ENCODE measurements around the gene RNF224. TPM values are rescaled to one million over a fixed set of nuclear protein-coding genes. Genes with fewer than 3 reads are reported as not detected.
A peak's percentile ranks its signal among the peaks of the same experiment; 100 is the strongest.

Gene RNF224
- total and polyA plus RNA-seq, 2 of the 13 experiments (the other 11 are each of a cell fraction or from before 2014, with no cell fraction given), result 0.09 TPM; not detected in 1

GRCh38 chr9:137240318-137240840, 13.1 kb downstream of the RNF224 start (continued):
- TF ChIP-seq, protein P1, sequence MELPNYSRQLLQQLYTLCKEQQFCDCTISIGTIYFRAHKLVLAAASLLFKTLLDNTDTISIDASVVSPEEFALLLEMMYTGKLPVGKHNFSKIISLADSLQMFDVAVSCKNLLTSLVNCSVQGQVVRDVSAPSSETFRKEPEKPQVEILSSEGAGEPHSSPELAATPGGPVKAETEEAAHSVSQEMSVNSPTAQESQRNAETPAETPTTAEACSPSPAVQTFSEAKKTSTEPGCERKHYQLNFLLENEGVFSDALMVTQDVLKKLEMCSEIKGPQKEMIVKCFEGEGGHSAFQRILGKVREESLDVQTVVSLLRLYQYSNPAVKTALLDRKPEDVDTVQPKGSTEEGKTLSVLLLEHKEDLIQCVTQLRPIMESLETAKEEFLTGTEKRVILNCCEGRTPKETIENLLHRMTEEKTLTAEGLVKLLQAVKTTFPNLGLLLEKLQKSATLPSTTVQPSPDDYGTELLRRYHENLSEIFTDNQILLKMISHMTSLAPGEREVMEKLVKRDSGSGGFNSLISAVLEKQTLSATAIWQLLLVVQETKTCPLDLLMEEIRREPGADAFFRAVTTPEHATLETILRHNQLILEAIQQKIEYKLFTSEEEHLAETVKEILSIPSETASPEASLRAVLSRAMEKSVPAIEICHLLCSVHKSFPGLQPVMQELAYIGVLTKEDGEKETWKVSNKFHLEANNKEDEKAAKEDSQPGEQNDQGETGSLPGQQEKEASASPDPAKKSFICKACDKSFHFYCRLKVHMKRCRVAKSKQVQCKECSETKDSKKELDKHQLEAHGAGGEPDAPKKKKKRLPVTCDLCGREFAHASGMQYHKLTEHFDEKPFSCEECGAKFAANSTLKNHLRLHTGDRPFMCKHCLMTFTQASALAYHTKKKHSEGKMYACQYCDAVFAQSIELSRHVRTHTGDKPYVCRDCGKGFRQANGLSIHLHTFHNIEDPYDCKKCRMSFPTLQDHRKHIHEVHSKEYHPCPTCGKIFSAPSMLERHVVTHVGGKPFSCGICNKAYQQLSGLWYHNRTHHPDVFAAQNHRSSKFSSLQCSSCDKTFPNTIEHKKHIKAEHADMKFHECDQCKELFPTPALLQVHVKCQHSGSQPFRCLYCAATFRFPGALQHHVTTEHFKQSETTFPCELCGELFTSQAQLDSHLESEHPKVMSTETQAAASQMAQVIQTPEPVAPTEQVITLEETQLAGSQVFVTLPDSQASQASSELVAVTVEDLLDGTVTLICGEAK (IDR thresholded peaks at IDR 0.05), result no peak
- TF ChIP-seq, protein P1 (CRISPR knock-in tag; IDR thresholded peaks at IDR 0.05), result peak; percentile 67
- TF ChIP-seq ZNF782 (CRISPR knock-in tag; IDR thresholded peaks at IDR 0.05; ENCODE audit: borderline replicate concordance) (peak; percentile 93), TGIF2 (CRISPR knock-in tag; IDR thresholded peaks at IDR 0.05) (peak; percentile 30; the same call in 1 of the 2 replicates), SNAI1 (CRISPR knock-in tag; IDR thresholded peaks at IDR 0.05; ENCODE audit: borderline replicate concordance) (no peak), POLR2A (IDR thresholded peaks at IDR 0.05; ENCODE audit: insufficient read depth in 1 of 2, low read depth in 2 of 2, low read length in 2 of 2) (peak in 1 of 2 experiments; percentile 50; a peak in 1 of 4 replicates), ATF1 (CRISPR knock-in tag; IDR thresholded peaks at IDR 0.05) (no peak), ARID3A (IDR thresholded peaks at IDR 0.05; ENCODE audit: low read depth, low read length) (no peak), ZIK1 (CRISPR knock-in tag; IDR thresholded peaks at IDR 0.05; ENCODE audit: borderline replicate concordance, low read depth) (no peak; the same call in 1 of the 2 replicates), ZNF142 (CRISPR knock-in tag; IDR thresholded peaks at IDR 0.05) (peak; percentile 73), HDAC2 (CRISPR knock-in tag; IDR thresholded peaks at IDR 0.05) (peak; percentile 40; the same call in 1 of the 2 replicates), STAG1 (CRISPR knock-in tag; IDR thresholded peaks at IDR 0.05) (0 out of 2 replicates have a peak, but pooled peaks have one; percentile 10)
- TF ChIP-seq, protein P2, sequence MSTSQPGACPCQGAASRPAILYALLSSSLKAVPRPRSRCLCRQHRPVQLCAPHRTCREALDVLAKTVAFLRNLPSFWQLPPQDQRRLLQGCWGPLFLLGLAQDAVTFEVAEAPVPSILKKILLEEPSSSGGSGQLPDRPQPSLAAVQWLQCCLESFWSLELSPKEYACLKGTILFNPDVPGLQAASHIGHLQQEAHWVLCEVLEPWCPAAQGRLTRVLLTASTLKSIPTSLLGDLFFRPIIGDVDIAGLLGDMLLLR (CRISPR knock-in tag; IDR thresholded peaks at IDR 0.05), result peak; percentile 87; the same call in 1 of the 2 replicates
